ENCODE measurements around the gene LGALSL.

LGALSL gene

DNA sequence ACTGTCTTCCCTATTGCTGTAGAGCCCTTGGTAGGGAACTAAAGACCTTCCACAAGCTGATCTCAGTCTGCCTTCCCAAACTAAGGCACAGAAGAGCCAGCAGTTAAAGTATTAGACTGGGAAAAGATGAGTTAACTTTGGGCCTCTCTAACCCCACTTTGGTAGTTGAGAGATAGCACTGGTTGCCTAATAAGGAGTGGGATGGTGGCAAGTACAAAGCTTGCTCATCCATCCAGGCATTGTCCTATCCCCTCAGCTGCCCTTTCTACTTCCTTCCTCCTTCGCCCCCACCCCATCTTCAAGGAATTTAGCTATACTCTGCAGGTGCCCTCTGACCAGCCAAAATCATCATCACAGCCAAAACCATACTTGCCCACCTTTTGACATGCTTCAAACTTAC is 48.0 kb downstream of the LGALSL start:
- ATAC-seq = no peak

DNA sequence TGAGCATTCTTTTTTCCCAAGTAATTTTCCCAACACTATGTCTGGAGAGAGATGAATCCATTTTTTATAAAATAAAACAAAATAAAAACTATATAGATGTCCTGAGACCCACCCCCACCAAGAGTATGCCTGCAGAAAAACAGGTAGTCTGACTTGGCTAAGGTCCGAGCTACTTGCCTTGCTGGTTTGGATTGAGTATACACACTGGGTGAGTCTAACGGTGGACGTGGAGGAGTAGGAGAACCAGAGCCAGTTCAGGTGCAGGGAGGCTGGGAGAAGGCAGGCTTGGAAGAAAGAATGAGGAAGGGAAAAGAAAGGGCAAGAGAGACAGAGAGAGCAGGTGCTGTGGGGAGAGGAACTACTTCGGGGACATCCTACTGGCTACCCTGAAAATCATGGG is 48.9 kb downstream of the LGALSL start:
- ATAC-seq = no peak

DNA sequence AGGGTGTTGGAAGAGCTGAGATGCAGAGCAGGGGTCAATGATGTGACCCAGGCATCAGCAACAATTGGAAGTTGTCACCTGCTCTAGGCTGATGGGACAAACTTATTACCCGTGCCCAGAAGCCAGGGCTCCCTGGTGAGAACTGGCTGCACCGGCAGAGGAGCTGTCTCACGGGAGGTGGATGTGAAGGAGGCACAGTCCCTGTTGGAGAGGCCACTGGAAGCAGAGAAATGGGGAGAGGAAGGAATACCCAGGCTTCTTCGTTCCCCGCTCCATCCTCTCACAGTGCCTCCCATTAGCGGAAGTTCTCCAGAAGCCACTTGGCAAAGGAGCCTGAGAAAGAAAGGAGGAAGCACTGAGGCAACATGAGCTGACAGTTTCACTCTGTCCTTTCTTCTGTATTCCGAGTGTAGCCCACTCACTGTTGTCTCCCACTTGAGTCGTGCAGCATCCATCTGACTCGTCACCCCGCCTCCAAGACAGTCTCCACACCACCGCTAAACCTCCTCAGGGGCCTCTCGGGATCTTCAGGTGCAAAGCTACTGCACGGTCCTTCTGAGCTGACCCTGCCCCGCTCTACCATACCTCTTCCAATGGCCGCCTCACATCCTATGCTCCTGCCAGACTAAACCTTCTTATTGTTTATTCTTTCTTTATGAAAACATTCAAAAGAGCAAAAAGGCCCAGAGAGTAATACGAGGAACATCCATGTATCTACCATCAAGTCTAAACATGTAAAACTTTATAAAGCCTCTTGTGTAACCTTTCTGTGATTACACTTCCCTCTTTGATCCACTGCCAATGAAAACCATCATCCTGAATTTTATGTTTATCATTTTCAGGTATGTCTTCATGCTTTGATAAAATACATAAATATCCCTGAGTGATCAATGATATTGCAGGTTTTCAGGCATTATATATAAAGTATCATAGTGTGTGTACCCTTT is 51.1 kb downstream of the LGALSL start:
- ATAC-seq = no peak

DNA sequence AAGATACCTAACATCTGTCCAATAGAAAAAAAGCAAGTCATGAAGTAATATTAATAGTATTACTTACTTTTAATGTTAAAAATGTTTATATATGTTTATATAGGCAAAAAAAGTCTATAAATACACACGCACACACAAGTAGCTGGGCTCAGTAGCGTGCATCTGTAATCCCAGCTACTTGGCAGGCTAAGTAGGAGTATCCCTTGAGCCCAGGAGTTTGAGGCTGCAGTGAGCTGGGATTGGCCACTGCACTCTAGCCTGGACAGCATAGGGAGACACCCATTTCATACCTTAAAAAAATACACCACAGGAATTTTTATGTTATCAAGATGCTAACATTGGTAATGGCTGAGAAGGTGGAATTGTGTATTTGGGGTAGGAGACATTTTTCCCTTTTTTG is 52.7 kb downstream of the LGALSL start:
- no peak for ATAC-seq

Measured in activated CD4-positive, CD25-positive, alpha-beta regulatory T cell treated with anti-CD3 and anti-CD28 coated beads, Interleukin-2, amount 50 U/mL, for 24 hours (primary cell).